Right renal cortex interstitium (tissue), 3 donors: ENCODE data around the gene CHRDL2. TPM values are rescaled to one million over a fixed set of nuclear protein-coding genes. Genes with fewer than 3 reads are reported as not detected.

Experiments
- DNase-seq, 3 donors: peaks; one replicate each; pipeline ENCODE4 v3.0.0-alpha.2; 2013; ENCODE audit warnings: low read depth in 3 of 3, low spot score in 2 of 3
- polyA plus RNA-seq, 3 donors: library from polyadenylated mRNA; unstranded; fragments of 120-200 nt; gene quantifications; one replicate each; pipeline ENCODE4 v1.2.1, GENCODE V29; 2013; ENCODE audit not compliant: insufficient read length in 3 of 3

Gene CHRDL2
- polyA plus RNA-seq, 3 donors = 0.24 to 0.50 (median 0.25) TPM

DNA sequence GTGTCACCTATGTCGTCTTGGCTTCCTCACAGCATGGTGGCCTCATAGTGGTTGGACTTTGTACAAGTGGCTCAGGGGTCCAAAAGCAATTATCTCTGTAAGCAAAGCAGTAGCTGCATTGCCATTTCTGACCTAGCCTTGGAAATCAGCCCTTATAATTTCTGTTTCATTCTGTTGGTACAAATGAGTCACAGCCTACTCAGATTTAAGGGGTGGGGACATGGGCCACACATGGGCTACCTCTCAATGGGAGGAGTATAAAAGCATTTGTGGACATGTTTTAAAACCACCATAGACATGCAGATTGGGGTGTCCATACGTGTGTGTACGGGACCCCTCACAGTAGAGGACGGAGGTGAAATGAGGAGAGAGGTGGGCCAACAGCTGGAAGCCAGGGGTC lies 41.6 kb downstream of the CHRDL2 start:
- DNase-seq = no peak

DNA sequence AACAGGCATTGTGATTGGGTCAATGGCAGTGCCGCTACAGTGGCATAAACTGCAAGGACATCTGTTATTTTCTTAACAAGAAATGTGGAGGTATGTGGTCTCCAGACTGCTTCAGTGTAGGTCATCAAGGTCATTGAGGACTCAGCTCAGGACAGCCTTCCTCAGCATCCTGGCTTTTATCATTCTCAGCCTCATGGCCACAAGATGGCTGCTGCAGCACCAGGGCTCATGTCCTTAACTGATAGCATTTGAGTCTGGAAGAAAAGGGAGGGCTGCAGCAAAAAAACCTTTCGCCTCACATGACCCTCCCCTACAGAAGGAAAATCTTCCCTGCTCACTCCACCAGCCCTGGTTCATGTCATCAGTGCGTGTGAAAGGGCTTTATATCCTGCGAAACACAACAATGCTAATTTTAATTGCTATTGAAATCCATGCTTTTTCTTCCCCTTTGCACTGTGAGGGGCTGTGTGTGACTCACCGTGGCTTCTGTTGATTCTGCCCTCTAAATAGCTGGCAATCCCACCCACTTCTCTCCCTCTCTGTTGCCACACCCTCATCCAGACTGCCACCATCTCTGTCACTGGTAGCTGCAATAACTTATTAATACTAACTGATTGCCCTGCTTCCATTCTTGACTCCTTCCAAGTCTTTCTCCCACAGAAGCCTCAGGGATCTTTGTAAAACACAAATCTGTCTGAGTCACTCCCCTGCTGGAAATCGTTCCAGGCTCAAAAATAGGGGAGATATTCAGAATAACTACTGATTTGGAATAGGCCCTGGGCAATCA lies 43.8 kb downstream of the CHRDL2 start:
- no peak for DNase-seq

DNA sequence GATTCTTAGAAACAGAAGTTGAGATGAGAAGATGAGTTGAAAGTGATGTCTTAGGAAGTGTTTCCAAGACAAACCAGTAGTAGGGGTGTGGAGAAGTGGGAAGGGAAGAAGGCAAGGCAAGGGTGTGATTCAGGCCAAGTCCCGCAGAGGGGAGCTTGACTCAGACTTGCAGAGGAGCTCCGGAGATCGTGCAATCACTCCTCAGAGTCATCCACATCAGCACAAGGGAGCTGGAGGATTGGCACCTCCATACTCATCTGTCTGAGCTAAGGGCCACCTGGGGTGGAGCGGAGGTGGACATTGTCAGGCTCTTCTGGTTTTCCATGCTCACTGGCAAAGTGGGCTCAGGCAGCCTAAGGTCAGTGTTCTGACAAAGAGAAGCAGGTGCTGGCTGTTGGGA lies 44.4 kb downstream of the CHRDL2 start:
- DNase-seq = no peak

DNA sequence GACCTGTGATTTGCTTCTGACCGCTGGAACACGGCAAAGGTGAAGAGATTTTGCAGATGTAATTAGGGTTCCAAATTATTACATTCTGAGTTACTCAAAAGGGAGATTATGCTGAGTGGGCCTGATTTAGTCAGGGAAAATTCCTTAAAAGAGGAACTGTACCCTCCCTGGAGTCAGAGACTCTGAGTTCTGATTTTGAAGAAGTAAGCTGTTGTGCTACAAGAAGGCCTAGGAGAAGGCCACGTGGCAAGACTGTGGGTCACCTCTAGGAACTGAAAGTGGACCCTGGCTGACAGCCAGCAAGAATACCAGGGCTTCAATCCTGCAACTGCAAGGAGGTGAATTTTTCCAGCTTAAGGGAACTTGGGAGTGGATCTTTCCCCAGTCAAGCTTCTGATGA lies 45.3 kb downstream of the CHRDL2 start:
- no peak for DNase-seq

DNA sequence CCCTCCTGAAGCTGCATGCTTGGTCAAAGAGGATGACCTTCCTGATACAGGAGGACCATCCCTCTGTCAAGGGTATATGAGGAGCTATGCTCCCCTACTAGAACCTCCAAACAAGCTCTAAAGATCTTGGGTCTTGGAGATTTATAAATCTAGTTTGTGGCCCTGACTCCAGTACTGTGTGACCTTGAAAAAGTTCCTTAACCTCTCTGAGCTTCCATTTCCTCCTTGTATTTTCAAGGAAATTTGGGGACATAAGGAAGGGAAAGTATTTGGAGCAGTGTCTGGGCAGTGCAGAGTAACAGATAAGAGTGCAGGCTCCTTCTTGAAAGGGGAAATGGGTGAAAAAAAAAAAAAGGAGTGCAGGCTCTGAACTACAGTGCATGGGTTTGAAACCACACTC lies 45.9 kb downstream of the CHRDL2 start:
- no peak for DNase-seq

DNA sequence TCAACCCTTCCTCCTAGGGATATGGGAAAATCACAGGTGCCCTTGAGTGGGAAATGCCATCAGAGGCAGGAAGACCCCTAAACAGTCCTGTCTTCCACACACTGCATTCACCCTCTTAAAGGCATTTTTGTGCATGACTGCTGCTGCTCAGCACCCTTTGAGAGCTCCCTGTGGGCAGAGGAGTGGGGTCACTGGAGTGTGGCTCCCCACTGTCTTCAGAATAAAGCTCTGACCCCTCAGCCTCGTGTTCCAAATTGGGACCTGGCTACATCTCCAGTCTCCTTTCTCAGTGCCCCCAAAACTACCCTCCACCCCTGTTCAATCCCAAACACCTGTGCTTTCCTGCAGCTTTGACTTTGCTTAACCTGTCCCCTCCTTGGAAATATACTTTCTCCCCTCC lies 46.6 kb downstream of the CHRDL2 start:
- no peak for DNase-seq

DNA sequence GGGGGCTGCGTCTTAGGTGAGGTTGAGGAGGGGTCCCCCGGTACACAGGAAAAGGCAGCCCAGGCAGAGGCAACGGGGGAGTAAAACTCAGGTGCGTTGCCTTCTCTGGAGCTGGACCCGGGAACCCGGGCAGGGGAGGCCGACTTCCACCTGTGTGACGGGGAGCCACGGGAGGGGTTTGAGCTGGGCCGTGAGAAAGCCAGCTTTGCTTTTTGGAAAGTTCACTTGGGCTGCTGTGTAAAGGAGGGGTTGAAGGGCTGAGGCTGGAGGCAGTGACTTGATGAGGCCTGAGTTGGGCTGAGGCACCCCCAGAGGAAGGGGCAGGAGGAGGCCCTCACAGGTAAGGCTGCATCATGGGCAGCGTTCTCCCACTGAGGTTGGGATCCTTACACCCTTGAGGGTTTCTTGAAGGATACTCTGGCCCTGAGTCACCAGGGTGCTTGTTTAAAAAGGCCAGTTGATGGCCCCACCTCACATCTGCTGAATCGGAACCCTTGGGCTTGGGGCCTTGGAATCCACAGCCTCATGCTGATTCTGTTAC lies 47.2 kb downstream of the CHRDL2 start:
- no peak for DNase-seq

DNA sequence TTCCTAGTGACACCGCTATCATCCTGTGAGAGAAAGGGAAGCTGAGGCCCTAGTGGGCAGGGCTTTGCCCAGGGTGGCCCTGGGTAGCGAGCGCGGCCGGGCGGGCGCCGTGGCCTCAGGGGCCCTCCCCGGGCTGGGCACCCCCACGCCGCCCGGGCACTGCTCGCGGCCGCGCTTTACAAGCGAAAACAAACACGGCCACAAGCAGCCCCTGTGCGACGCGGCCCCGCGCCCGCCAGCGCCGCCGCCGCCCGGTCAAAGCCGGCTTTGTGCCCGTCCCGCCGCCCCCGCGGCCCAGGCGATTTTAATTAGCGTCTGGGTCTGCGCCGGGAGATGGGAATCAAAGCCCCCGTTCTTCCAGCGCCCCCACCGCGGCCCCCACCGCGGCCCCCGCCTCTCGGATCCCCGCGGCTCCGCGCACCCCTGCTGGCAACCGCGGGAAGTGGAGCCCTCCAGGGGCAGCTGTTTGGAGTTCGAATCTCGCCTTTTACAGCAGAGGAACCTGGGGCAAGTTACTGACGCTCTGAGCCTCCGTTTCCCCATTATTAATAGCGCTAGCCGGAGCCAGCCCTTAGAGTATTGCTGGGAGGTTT lies 47.9 kb downstream of the CHRDL2 start:
- DNase-seq = no peak

DNA sequence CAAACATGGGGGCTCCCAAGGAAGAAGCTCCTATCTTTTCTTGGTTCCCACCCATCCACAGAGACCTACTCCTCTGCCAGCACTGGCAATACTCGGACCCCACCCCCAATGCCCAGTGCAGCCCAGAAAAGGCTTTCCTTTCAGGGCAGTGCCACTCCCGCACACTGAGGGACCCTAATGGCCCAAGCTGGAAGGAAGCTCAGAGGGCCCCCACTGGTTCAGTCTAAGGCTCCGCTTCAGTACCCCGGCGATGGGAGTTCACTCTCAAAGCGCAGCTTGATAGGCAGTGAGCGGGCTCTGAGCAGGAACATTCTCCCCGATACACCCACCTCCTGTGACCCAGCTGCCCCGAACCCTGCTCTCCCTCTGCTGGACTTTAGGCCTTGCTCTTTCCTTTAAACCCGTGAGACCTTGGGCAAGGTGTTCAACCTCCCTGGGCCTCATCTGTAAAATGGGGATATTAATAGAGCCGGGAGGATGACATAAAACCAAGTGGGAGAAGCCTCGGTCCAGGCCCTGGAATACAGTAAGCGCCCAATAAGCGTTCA lies 48.4 kb downstream of the CHRDL2 start:
- DNase-seq = no peak

DNA sequence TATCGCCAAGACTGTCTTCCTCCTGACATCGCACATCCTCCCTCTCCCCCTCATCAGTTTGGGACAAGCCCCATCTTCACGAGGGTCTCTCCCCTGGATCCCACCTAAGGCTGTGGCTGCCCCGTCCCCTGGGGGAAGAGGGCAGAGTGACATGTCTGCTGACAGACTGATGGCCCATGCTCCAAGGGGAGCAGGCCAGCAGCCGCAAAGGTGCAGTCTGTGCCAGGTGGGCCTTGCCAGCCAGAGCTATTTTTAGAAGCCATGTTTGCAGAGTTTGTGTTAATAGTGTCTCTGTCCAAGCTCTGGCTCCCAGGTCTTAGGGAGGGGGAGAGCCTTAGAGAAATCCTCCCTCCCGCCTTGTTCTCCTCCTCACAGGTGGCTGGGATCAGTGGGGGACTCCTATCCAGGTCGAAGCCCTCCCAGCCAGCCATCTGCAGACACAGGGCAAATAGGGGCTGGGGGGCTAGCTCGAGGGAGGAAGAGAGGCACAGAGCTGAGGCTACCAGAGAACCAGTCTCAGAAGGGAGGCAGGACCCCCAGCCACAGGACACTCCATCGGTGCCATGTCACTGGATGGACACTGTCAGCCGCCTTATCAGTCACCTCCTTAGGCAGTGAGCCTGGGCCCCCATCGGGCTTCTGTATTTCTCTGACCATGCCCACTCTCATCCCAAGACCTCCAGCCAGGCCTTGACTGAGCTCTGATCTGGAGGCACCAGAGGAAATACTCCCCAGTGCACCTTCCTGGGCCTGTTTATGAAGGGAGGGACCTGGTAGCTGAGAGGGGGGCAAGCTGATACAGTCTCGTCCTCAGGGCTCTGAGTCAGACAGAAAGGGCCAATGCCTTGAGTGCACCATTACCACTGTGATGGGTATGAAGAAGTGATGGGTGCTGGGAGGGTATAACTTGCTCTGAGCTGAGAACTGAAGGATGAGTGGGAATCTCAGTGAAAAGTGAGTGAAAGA lies 49.3 kb downstream of the CHRDL2 start:
- DNase-seq = no peak

DNA sequence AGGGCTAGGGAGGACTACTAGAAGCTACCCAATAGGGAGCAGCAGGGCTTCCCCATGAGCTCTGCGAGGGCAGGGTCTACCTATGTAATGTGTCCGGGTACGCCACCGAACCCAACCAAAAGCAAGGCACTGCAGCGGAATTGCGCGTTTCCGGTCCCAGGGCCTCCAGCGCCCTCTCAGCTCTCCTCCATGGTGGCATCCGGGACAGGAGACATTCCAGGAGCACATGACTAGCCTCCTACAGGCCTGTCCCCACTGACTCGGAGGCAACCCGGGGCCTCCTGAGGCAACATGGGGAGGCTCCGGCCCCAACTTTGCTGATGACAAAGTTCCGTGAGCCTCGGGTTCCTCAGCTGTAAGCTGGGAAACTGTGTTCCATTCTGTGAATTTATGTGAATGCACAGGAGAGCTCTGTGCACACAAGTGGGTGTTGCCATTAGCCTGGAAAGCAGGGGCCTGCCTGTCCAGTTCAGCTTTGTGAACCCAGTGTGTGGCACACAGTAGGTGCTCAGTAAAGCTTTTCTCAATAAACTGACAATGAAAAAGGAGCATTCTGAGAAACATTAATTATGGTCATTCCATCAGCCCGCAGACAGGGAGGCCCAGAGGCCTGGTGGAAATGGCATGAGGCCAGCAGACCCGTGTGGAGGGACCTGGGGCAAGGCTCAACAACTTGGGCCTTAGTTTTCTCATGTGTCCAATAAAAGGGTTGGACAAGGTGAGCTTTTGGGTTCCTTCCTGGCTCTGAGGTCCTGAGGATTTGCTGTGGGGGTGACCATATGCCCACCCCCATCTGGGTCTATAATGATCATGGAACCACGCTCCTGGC lies 50.3 kb downstream of the CHRDL2 start:
- no peak for DNase-seq

DNA sequence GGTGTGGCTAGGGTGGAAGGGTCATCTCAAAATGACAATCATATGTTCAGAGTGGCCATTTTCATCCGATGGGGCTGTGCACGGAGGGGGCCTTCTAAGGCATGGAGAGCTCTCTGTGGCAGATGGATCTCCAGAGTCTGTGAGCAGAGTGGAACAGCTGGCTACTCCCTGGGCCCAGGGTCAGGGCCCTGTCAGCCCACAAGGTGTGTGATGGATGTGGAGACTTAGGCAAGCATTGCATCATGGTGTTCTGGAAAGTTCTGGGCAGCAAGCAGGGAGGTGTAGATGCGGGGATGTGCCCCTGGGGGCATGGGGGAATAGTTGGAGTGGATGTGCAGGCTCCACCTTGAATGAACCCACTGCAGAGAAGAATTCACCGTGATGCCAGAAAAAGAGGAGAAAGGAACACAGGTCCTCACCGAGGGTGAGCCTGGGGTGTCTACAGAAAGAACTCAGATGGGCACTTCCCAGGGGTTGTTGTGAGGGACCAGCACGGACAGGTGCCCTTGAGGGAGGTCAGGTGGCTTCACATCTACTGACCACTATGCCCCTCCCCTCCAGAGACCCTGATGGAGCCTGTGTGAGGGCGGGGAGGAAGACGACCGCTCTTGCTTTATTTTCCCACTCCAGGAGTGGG lies 51.1 kb downstream of the CHRDL2 start:
- DNase-seq = no peak

DNA sequence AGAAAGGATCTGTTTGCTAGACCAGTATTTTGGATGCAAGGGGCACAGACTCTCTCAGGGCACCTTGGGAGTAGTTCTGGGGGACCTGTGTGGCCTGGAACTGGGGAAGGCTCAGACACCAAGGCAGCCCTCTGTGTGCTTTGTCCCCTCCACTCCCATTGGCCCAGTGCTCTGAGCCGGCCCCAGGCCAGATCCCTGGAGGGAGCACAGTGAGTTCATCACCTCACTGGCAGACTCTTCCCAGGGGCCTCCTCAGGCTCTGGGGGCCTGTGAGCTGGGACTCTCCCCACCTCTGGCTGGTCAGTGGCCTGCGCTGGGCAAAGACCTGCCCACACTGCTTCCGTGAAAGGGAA lies 51.7 kb downstream of the CHRDL2 start:
- DNase-seq = no peak

DNA sequence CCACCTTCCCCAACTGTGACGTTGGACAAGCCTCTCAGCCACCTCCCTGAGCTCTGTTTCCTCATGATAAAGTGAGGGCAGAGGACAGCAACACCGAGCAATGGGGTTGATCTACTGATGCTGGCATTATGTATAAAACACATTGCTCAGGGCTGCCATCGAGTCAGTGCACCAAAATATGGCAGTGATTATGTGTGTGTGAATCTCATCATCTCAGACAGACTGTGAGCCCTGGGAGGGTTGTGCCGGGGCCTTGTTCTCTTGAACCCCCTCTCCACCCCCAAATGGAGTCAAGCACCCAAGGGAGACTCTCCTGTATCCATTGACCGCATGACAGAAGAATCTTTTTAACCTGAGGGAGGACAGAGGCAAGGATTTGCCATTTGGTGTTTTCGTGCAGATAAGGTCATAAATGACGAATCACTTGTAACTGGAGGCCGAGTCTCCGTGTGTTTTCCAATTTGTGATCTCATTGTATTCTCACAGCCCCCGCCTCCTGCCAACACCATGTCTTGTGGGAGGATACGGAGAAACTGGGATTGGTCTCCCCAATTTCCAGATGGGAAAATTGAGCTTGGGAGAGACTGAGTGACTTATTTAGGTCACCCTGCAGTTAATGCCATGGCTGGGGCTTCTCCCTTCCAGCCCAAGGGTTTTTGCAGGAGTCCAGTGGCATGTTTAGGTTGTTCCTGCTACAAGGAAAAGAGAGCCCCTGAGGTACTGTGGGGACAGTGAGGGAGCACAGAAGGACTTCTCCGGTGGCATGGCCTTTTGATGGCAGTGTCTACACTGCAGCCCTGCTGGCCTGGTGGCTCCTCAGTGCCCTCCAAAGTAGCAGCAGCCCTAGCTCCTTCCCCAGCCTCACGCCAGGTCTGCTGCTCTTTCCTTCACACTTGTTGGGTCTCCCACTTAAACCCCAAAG lies 52.4 kb downstream of the CHRDL2 start:
- DNase-seq = no peak

DNA sequence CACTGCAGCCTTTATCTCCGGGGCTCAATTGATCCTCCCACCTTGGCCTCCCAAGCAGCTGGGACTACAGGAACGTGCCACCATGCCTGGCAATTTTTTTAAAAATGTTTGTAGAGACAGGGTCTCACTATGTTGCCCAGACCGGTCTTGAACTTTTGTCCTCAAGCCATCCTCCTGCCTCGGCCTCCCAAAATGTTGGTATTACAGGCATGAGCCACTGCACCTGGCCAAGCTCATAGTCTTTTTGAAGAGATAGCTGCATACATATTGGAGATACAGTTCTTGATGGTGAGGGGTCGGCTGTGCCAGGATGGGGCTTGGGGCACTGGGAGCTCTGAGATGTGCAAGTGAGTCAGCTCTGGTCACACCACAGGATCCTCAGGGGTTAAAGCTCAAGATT lies 53.2 kb downstream of the CHRDL2 start:
- no peak for DNase-seq

DNA sequence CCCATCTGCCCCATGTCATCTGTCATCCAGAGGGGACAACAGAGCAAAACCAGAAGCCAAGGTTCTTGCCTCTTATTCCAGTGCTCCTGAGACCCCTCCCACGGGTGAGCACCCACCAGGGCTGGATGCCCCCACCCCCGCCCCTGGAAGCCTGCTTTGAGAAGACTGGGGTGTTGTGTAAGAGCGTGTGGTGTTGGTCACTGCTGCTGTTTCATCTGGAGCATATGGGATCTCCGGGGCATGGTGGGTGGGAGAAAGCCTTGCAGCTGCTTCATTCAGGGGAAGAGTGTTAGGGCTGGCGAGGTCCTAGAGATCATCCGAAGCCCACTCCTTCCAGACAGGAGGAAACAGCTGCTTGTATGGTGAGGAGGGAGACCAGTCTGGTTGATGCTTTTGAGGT lies 54.1 kb downstream of the CHRDL2 start:
- no peak for DNase-seq

DNA sequence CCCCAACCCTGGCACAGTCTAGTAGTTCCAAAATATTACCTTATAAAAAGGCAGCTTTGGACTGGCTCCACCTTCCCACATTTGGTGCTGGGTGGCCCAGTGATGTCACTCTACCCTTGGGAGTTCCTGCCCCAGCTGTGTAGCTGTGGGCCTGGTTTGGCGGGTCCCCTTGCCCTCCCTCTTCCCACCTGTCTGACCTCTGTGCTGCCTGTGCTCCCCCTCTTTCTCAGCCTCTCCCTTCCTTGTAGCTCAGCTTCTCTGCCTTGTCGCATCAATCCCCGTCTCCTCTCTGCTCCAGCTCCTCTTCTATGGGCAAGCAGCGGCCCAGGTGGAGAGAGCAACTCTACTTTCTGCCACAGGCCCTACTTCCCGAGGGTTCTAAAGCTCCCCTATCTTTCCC lies 54.6 kb downstream of the CHRDL2 start:
- DNase-seq = no peak

DNA sequence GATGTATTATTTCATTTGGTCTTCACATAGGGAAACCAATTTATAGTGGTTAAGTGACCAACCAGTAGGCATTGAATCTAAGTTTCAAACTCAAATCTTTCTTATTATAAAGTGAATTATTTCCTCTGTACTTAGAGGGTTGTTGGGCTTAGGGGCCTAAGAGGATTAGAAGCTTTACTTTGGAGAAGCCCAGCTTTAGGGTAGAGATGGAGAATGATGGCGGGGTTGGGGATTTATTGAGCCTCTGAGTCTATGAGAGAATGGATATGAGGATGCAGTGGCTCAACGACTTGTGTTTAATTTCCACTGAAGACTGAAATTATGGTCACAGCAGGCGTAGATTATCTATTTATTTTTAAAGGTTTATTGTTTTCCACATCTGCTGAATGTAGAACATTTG lies 55.5 kb downstream of the CHRDL2 start:
- no peak for DNase-seq
